Kidney capillary endothelial cell (primary cell): Measurements from ENCODE around the gene TERB1.

Experiments
- DNase-seq: peaks from one replicate; pipeline ENCODE4 v3.0.0-alpha.2; 2018; ENCODE audit warnings: low spot score

Gene TERB1, protein sequence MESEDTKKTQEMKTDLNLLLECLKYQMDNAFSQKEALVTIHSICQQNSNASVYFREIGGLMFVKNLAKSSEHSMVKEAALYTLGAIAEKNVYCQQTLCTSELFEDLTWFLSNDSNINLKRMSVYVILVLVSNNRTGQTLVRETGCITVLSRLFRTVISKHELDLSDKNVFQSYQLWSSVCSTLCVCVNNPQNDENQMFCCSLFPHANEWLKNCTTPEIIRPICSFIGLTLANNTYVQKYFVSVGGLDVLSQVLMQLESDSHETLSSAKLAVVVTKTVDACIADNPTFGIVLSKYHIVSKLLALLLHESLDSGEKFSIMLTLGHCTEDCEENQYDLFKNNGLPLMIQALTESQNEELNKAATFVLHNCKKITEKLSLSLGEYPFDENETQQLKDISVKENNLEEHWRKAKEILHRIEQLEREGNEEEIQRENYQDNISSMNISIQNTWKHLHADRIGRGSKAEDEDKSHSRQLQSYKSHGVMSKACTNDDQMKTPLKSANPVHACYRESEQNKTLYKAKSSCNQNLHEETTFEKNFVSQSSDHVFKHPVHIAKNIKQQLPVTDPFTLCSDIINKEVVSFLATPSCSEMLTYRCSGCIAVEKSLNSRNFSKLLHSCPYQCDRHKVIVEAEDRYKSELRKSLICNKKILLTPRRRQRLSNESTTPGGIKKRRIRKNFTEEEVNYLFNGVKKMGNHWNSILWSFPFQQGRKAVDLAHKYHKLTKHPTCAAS

DNA sequence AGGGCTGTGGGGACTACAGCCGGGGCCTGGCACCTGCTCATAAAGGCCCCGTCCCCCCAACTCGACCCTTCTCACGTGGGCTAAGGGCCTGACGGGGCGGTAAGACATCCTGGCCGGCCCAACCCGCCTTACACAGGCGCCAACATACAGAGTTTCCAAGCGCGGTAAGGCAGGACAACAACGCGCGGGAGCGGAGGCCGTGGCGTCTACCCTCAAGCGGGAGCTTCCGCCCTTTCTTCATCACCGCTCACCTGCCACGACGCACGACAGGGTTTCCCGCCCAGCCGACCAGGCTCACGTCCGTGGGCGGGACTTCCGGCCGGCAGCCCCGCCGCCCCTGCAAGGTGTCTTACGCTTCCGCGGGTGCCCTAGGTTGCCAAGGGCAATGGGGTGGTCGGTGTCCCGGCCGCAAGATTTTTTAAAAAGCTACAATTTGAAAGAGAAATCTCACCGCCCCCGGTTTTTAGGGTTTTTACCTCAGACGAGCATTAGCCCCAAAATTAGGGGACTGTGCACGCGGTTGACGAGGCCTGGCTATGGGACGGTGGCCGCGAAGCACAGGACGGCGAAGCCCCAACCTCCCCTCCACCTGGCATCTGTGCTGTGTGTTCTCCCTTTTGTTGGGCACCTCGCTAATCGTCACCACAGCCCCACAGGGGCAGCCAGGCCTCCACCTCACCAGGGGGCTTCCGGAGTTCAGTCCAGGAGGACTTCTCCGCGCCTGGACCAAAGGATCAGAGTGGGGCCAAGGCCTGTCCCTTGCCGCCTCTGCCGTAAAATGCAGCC, at the start of gene TERB1:
Gene TERB1 (minus strand): TSS at position 265 of the 786 bp plus-strand sequence. CDS start 4,786 bp downstream, outside the sequence.
- no peak for DNase-seq

DNA sequence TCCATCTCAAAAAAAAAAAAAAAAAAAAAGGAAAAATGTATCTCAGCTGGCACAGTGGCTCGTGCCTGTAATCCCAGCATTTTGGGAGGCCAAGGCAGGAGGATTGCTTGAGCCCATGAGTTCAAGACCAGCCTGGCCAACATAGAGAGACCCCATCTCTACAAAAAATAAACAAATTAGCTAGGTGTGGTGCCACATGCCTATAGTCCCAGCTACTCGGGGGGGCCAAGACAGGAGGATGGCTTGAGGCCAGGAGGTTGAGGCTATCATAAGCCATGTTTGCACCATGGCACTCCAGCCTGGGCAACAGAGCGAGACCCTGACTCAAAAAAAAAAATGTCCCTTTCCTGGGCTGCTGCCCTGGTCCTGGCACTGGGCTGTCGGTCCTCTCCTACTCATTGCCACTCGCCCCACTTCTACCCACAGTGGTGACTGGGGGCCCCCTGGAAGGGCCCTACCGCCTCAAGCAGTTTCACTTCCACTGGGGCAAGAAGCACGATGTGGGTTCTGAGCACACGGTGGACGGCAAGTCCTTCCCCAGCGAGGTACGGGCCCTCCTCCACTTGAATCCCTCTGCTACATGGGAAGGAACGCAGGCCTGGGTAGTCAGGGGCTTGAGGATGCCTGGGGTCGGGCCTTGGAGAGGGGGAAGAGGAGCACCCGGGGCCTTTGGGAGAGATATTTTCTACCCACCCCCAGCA, 48.9 kb upstream of the TERB1 start:
- no peak for DNase-seq

DNA sequence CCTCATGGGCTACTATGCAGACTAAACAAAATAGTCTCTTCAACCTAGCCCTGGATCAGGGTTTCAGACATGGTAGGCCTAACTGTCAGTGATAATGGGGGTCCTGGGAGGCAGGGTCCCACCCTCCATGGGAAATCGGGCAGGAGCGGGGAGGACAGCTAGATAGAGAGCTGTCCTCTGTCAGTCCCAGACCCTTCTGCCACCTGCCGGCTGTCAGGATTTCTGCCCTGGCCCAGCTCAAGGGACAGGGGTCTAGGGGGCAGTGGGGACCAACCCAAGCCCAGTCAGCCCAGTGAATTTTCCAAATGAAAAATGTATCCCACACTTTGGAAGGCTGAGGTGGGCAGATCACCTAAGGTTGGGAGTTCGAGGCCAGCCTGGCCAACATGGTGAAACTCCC, 48.2 kb upstream of the TERB1 start:
- no peak for DNase-seq

DNA sequence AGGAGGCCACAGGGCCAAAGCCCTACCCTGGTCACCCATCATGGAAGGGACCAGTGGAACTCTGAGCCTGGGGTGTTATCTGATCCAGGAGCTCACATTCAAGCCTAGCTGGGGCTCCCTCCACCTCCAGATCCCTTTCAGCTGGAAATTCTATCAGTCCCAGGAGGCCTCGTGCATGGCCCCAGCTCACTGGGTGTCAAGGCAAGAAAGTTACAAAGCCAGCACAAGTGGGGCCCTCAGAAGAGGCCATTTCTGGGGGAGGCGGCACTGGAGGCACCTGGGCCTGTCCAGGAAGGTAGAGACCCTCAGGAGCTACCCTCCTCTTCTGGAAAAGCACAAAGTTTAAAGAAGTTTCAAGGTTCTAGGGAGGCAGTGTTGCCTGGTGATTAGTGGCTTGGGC, 47.6 kb upstream of the TERB1 start:
- no peak for DNase-seq

DNA sequence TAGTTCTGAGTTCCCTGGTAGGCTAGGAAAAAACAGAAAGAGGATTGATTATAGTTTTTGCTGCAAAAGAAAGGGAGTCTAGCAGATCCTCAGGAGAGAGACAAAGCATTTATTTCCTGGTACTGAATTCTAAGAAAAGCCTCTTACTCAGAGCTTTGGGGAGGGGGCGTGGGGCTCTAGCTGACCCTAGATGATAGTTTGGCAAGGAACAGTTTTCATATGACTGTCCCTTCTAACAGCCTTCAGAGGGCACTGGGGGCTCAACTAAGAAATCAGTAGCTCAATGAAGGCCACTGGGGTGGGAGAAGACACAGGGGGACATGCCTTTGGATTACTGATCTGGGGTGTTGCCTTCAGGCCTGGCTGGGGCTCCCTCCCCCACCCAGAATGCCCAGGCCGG, 46.8 kb upstream of the TERB1 start:
- DNase-seq = no peak

DNA sequence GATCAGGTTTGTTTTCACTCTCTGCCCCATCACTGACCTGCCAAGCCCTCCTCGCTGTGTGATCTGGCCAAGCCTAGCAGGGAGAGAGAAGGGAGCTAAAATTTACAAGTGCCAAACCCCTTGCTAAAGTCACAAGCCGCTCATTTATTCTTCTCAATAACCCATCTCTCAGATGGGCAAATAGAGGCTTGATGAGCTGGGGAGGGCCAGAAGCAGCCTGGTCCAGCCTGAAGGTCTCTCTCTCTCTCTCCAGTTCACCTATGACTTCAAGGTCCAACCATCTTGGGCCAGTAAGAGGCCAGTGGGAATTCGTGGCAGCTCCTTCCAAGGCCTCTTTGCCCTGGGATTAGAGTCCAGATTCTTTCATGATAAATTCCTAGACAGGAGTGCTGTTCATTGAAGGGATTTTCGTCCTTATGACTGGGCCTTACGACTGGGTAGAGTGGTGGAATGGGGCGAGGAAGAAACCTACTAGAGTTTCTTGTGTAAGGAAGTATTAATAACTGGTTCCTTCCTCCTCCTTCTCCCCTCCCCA, 46.2 kb upstream of the TERB1 start:
- DNase-seq = no peak

DNA sequence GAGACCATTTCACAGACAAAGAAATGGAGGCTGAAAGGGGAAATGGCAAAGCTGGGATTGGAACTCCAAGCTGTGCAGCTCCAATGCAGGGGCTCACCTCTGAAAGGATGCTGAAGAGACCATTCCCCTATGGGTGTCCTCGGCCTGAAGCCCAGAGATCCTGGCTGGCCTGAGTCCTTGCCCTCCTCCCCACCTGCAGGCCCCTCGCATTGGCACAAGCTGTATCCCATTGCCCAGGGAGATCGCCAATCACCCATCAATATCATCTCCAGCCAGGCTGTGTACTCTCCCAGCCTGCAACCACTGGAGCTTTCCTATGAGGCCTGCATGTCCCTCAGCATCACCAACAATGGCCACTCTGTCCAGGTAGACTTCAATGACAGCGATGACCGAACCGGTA, 45.4 kb upstream of the TERB1 start:
- DNase-seq = no peak

DNA sequence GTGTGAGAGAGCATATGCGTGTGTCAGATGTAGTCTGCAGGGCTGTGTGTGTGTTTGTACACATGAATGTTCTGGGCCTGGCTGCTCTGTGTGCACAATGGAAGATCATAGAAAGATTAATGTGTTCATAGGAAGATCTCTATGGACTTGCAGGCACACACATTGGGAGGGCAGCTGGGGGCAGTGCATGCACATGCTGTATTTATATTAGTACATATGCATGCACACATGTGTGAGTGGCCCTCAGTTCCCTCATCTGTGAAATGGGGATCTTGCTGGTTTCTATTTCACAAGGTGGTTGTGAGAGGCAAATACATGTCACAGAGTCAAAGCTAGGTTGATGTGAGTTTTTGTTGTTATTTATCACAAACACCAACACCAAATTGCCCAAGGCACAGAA, 44.9 kb upstream of the TERB1 start:
- DNase-seq = no peak

DNA sequence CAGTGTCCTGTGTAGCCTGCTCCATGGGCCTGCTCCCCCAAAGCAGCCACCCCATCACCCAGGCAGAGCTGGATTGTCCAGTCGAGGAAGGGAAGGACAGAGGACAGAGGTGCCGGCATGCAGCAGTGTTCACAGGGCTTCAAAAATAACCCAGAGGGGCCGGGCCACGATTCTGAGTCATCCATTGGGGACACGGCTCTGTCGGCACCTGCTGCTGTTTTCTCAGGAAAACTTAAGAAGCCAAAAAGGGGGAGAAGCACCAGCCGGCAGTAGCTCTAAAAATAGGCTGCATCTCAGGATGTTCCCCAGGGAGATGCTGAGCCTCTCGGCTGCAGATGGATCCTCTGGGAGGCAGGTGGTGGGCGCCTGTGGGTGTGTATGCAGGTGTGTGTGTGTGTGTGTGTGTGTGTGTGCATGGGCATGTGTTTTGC, 44.4 kb upstream of the TERB1 start:
- no peak for DNase-seq

DNA sequence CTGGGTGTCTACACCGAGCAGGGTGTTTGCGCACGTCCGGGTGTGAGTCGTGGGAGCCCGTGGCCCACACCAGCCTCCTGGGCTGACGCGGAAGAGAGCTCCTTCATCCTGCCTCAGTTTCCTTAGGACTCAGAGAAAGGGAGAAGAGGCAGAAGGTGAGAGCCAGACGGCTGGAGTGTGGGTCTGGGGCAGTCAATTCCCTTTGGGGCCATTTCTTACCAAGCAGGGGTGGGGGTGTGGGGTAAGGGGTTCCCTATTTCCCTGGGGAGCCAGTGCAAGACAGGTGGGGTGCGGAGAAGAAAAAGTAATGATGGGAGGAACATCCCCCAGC, 43.7 kb upstream of the TERB1 start:
- no peak for DNase-seq

DNA sequence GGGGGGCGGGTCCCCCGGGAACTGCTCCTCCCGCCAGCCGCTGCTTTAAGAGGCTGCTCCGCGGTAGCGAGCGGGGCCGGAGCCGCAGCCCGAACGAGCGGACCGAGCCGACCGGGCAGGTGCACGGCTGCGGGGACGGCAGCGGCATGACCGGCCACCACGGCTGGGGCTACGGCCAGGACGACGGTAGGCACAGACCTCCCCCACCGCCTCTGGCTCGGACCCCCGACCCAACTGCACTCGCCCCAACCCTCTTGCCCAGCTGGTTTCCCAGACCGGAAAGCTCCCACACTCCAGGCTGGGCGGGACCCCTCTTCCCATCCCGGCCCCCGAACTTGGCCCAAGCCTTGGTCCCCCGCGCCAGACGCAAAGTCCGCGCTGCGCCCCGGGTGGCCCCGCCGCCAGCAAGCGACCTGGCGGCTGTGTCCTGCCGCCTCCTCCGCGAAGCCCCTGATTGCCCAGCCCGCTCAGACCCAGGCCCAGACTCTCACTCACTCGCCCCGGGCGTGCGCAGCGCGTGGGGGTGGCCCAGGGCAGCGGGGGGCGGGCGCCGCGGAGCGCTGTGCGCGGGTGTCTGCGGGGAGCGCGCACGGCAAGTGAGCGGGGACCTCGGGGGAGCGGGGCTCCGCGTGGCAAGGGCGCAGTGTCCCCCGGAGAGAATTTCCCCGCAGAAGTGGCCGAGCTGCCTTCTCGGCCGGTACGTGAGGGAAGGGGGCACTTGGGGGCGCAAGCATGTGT, 43.1 kb upstream of the TERB1 start, which contains the start of gene CA7:
Gene CA7 (plus strand): TSS at position 73 of the 738 bp plus-strand sequence. CDS start 74 bp downstream, at position 147.
- no peak for DNase-seq

DNA sequence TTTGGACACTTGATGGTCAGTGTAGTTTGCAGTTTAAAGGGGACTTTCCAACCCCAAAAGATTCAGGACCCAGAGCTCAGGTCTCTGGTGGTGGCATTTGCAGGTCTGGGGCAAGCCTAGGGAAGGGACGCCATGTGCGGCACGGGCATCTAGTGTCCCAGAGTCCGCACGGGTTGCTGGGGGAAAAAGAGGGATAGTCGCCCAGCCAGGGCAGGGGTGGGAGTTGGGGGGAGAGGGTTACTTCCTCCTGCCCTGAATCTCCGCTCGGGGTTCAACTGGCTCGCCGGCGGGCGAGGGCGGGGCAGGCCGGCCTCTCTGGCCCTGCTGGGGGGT, 42.6 kb upstream of the TERB1 start:
- DNase-seq = no peak

DNA sequence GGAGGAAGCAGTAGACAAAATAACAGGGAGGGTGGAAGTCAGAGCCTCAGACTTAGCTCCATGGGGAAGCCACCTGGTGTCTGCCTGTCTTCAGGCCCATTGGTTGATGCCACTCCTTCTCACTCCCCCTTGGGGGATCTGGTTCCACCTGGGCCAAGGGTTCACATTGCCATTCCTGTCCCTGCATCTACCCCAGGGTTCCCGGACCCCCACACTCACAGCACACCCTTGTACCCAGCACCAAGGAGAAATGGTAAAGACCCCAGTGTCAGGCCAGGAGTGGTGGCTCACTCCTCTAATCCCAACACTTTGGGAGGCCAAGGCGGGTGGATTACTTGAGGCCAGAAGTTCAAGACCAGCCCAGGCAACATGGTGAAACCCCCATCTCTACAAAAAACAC, 41.8 kb upstream of the TERB1 start:
- DNase-seq = no peak

DNA sequence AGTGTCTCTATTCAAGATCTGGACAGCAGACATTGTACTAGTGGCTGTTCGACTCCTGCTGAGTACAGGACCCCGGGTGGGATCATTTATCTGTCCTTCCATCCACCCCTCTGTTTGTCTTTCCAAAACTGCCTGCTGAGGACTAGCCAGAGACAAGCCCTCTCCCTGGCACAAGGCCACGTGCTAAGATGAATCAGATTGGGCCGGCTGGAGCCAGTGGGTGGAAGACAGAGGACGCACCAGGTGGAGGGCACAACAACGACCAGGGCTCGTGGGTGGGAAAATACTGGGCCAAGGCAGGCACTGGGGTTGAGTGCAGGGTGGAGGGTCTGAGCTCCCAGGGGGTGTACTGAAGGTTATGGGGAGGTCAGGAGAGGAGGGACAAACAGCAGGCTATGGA, 41.4 kb upstream of the TERB1 start:
- no peak for DNase-seq

DNA sequence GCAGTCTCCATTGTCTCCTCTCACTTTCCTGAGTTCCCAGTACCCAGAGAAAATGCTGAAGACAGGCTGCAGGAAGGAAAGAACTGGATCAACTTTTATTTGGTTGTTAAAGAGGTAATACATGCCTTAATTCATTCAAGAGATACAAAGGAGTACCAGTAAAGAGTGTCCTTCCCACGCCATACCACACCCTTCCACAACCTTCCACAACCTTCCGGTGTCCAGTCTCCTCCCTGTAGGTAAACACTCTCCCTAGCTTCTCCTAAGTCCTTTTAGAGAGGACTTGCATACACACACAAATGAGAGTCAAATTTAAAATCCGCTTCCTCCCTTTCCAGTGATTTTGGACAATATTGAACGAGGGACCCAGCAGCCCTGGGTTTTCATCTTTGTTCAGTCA, 40.0 kb upstream of the TERB1 start:
- DNase-seq = no peak

DNA sequence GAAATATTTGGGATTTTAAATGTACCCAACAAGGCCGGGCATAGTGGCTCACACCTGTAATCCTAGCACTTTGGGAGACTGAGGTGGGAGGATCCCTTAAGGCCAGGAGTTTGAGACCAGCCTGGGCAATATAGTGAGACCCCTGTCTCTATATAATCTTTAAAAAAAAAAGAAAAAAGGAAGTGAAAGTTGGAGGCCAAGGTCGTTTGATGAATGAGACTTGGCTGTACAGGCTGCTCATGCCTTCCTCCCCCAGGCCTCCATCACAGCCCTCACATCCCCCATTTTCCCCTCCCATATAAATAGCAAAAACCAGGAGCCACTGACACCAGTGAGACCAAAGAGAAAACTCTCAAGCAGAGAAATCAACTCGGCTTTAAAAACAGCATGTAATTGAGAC, 39.5 kb upstream of the TERB1 start:
- DNase-seq = no peak

DNA sequence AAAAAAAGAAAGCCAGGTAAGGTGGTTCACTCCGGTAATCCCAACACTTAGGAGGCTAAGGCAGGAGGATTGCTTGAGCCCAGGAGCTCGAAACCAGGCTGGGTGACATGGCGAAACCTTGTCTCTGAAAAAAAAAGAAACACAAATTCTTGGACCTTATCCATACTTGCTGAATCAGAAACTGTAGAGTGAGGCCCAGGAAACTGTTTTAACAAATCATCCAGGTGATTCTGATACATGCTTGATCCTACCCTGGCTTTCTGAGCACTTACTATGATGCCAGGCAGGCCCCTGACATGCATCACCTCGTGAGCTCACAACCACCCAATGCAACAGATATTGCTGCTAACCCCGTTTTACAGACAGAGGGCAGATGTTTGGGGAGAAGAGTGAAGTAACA, 33.4 kb upstream of the TERB1 start:
- no peak for DNase-seq

DNA sequence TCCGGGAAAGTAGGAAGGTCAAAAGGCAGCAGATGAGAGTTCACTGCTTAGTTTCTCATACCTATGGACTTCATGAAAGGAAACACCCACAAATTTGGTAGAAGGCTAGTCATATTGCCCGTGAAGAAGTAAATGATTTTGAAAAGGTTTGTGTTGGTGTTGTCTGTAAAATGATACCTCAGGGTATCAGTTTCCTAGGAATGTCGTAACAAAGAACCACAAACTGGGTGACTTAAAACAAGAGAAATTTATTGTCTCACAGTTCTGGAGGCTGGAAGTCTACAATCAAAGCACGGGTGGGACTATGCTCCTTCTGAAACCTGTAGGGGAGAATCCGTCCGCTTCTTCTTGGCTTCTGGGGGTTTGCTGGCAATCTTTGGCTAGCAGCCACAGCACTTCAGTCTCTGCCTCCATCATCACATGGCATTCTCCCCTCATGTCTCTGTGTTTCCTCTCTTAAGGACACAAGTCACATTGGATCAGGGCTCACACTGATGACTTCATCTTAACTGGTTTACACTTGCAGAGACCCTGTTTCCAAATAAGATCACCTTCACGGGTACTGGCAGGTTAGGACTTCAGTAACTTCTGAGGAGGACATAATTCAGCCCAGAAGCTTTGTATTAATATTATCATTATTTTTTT, 31.4 kb upstream of the TERB1 start:
- DNase-seq = no peak

DNA sequence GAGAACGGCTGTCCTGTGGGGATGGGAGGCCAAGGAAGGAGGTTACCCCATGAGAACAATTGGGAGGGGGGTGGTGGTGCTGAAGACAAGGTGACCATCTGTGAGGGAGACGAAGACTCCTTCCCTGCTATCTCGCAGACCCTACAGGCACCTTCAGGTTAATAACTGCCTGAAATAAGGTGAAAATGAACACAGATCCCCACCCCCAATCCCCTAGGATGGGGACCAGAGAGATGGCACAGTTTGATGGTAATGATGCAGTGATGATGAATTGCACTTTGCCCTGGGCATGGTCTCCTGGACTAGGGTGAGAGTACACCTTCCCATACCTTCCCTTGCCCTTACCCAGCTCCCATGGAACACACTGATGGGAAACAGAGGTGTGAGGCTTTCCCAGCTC, 30.8 kb upstream of the TERB1 start:
- no peak for DNase-seq
